ENCODE data around the gene AP1S1. TPM values are rescaled to one million over a fixed set of nuclear protein-coding genes. Genes with fewer than 3 reads are reported as not detected.
"Not testable (repeated sequence)": the region's sequence is repeated elsewhere in the genome, so short reads cannot be mapped to it uniquely, and the experiment has no call there.

The AP1S1 gene
- total RNA-seq, 2 donors from 2014 or later, result 11.9 to 33.0 TPM

DNA sequence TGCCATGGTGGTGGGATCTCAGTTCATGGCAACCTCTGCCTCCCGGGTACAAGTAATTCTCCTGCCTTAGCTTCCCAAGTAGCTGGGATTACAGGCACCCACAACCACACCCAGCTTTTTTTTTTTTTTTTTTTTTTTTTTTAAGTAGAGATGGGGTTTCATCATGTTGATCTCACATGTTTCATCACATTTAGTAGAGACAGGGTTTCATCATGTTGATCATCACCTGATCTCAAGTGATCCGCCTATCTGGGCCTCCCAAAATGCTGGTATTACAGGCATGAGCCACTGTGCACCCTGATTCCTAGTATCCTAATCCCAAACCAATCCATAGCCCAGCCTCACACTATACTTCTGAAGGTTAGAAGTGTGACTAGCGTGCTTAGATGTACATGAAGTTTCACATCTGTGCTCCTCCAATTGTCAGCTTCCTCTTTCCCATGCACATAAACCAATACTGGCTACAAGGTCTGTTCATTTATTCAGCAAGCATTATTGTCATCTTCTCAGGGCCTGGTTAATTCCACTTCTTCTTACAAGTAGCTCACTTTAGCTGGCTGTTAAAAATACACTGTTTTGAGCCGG, 32.7 kb downstream of the AP1S1 start:
- Histone ChIP-seq H3K4me3 (no peak overlapping the region), H3K27me3 (replicated peaks; ENCODE audit: insufficient read depth) (no peaks in the 10 kb centered on the region), H3K27ac (no peak overlapping the region), H3K36me3 (no peaks in the 10 kb centered on the region), H3K4me1 (ENCODE audit: control insufficient read depth in 1 of 2, low read depth in 2 of 2) (no peaks in the 10 kb centered on the region), H3K9me3 (no peaks in the 10 kb centered on the region)
- ATAC-seq (ENCODE audit: insufficient number of reproducible peaks, low FRiP score, low read depth) (no peak), DNase-seq (ENCODE audit: low spot score) (no peak)
- TF ChIP-seq, protein P1, sequence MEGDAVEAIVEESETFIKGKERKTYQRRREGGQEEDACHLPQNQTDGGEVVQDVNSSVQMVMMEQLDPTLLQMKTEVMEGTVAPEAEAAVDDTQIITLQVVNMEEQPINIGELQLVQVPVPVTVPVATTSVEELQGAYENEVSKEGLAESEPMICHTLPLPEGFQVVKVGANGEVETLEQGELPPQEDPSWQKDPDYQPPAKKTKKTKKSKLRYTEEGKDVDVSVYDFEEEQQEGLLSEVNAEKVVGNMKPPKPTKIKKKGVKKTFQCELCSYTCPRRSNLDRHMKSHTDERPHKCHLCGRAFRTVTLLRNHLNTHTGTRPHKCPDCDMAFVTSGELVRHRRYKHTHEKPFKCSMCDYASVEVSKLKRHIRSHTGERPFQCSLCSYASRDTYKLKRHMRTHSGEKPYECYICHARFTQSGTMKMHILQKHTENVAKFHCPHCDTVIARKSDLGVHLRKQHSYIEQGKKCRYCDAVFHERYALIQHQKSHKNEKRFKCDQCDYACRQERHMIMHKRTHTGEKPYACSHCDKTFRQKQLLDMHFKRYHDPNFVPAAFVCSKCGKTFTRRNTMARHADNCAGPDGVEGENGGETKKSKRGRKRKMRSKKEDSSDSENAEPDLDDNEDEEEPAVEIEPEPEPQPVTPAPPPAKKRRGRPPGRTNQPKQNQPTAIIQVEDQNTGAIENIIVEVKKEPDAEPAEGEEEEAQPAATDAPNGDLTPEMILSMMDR (IDR thresholded peaks at IDR 0.05), result no peak

- Histone ChIP-seq H3K27me3 (replicated peaks; ENCODE audit: insufficient read depth) (no peaks in the 10 kb centered on the region), H3K4me1 (ENCODE audit: control insufficient read depth in 1 of 2, low read depth in 2 of 2) (no peaks in the 10 kb centered on the region), H3K9me3 (no peaks in the 10 kb centered on the region), H3K36me3 (no peaks in the 10 kb centered on the region), H3K27ac (no peak overlapping the region), H3K4me3 (no peak overlapping the region)
- no peak for ATAC-seq (ENCODE audit: insufficient number of reproducible peaks, low FRiP score, low read depth)
- TF ChIP-seq, protein P1 (IDR thresholded peaks at IDR 0.05), result no peak
- DNase-seq (ENCODE audit: low spot score), result no peak
These were observed 34.8 kb downstream of the AP1S1 start for GRCh38 chr7:101189109-101189508.

DNA sequence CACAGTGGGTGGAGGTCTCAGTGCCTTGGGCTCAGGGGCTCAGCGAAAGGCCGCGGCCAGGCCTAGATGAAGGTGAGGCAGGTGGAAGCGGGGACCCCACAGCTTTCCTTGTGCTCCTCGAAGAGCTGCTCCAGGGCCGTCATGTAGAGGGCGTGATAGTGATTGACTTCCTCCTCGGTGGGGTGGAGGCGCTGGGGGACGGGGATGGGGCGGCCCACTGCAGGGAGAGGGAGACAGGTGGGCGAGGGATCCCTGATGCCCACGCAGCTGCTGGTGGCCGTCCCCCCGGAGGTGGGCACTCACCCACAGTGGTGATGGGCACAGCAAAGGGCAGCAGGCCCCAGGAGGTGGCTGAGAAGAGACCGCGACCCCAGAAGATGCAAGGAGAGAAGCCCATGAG, 41.6 kb downstream of the AP1S1 start:
- Histone ChIP-seq H3K27me3 (replicated peaks; ENCODE audit: insufficient read depth) (no peaks in the 10 kb centered on the region), H3K4me1 (ENCODE audit: control insufficient read depth in 1 of 2, low read depth in 2 of 2) (no peaks in the 10 kb centered on the region), H3K36me3 (no peaks in the 10 kb centered on the region), H3K4me3 (no peak overlapping the region), H3K9me3 (no peaks in the 10 kb centered on the region), H3K27ac (no peak overlapping the region)
- ATAC-seq (ENCODE audit: insufficient number of reproducible peaks, low FRiP score, low read depth) (no peak), DNase-seq (ENCODE audit: low spot score) (no peak)
- TF ChIP-seq, protein P1 (IDR thresholded peaks at IDR 0.05), result no peak

- Histone ChIP-seq H3K4me3 (no peak overlapping the region), H3K9me3 (no peaks in the 10 kb centered on the region), H3K27ac (no peak overlapping the region), H3K4me1 (ENCODE audit: control insufficient read depth in 1 of 2, low read depth in 2 of 2) (peaks cover 5 to 9% of the 10 kb centered on the region in 2 donors), H3K27me3 (replicated peaks; ENCODE audit: insufficient read depth) (peaks cover 9% of the 10 kb centered on the region), H3K36me3 (no peaks in the 10 kb centered on the region)
- TF ChIP-seq, protein P1 (IDR thresholded peaks at IDR 0.05), result no peak
- DNase-seq (ENCODE audit: low spot score) (no peak), ATAC-seq (ENCODE audit: insufficient number of reproducible peaks, low FRiP score, low read depth) (no peak)
These were observed 43.7 kb downstream of the AP1S1 start for GRCh38 chr7:101197991-101198390.

DNA sequence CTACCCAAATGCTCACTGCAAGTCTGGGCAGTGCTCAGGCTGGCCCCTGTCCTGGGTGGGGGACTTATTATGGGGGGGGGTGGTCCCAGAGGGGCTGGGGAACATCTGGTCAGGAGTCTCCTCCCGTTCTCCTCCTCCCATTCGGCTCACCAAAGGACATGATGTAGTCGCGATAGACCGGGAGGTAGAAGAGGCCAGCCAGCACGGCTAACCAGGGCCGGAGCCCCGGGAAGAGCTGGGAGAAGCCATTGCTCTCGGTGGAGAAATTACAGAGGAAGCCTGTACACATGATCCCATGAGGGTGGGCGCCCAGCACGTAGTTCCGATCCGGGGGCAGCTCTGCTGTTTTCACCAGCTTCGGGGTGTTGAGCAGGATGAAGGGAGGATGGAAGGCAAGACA, 44.2 kb downstream of the AP1S1 start:
- Histone ChIP-seq H3K4me1 (ENCODE audit: control insufficient read depth in 1 of 2, low read depth in 2 of 2) (peaks cover 5 to 9% of the 10 kb centered on the region in 2 donors), H3K36me3 (no peaks in the 10 kb centered on the region), H3K4me3 (no peak overlapping the region), H3K27me3 (replicated peaks; ENCODE audit: insufficient read depth) (peaks cover 9% of the 10 kb centered on the region), H3K9me3 (no peaks in the 10 kb centered on the region), H3K27ac (no peak overlapping the region)
- ATAC-seq (ENCODE audit: insufficient number of reproducible peaks, low FRiP score, low read depth) (no peak), DNase-seq (ENCODE audit: low spot score) (no peak)
- TF ChIP-seq, protein P1 (IDR thresholded peaks at IDR 0.05), result no peak

DNA sequence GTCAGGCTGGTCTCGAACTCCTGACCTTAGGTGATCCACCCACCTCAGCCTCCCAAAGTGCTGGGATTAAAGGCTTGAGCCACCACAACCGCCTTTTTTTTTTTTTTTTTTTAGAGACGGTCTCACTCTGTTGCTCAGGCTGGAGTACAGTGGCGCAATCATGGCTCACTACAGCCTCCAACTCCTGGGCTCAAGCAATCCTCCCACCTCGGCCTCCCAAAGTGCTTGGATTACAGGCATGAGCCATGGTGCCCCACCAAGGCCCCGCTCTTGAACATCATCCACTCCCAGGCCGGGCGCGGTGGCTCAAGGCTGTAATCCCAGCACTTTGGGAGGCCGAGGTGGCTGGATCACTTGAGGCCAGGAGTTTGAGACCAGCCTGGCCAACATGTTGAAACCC, 45.2 kb downstream of the AP1S1 start:
- H3K27ac ChIP-seq; H3K4me1 ChIP-seq (ENCODE audit: control insufficient read depth in 1 of 2, low read depth in 2 of 2); ATAC-seq (ENCODE audit: insufficient number of reproducible peaks, low FRiP score, low read depth); H3K36me3 ChIP-seq; H3K4me3 ChIP-seq; DNase-seq (ENCODE audit: low spot score); H3K27me3 ChIP-seq (replicated peaks; ENCODE audit: insufficient read depth); H3K9me3 ChIP-seq: not testable (repeated sequence)
